ENCODE measurements around the gene CTSC. TPM values are rescaled to one million over a fixed set of nuclear protein-coding genes. Genes with fewer than 3 reads are reported as not detected.

Gene CTSC
- total and polyA plus RNA-seq, 10 donors, result 67.1 to 566 (median 253) TPM

- Histone ChIP-seq H3K36me3 (no peaks in the 10 kb centered on the region), H3K27me3 (replicated peaks in 1 of 7) (no peaks in the 10 kb centered on the region), H3K27ac (peak overlapping the region in 1 of 8 donors; percentile 23), H3K4me3 (no peak overlapping the region), H3K9me3 (no peaks in the 10 kb centered on the region), H3K4me1 (peaks cover 0 to 59% (median 20%) of the 10 kb centered on the region in 6 donors)
- TF ChIP-seq POLR2AphosphoS5 (IDR thresholded peaks at IDR 0.05) (no peak), CTCF (IDR thresholded peaks at IDR 0.05 in 8 of 11, conservative IDR thresholded peaks at IDR 0.05 in 3 of 11) (no peak)
- WGBS, 5 donors, result 73 to 95% (median 91%) methylated on average over 2 to 4 of the region's 4 CpGs
- intact Hi-C loops (cut with DNase I; ENCODE audit: low total_unique reads), result no loop called here
- DNase-seq, result no peak
Observed at GRCh38 chr11:88341522-88342251, 4.2 kb upstream of the CTSC start.

- TF ChIP-seq POLR2AphosphoS5 (IDR thresholded peaks at IDR 0.05), result no peak
- no peak for TF ChIP-seq CTCF (IDR thresholded peaks at IDR 0.05 in 8 of 11, conservative IDR thresholded peaks at IDR 0.05 in 3 of 11)
- TF ChIP-seq POLR2A (IDR thresholded peaks at IDR 0.05), result no peak
- no peak for DNase-seq
- H3K36me3 ChIP-seq, result no peaks in the 10 kb centered on the region
- no peaks in the 10 kb centered on the region for H3K9me3 ChIP-seq
- no peak overlapping the region for H3K4me3 ChIP-seq
- H3K4me1 ChIP-seq, result peaks cover 0 to 67% (median 23%) of the 10 kb centered on the region in 6 donors
- no peaks in the 10 kb centered on the region for H3K27me3 ChIP-seq (replicated peaks in 1 of 7)
- WGBS, 5 donors, result 53 to 86% (median 73%) methylated on average over 3 of the region's 3 CpGs
- intact Hi-C loops (cut with DNase I; ENCODE audit: low total_unique reads), result no loop called here
- H3K27ac ChIP-seq, result peak overlapping the region in 1 of 8 donors; percentile 2
Observed at GRCh38 chr11:88340366-88340935, 2.9 kb upstream of the CTSC start.

- Histone ChIP-seq H3K4me1 (peaks cover 6 to 75% (median 35%) of the 10 kb centered on the region in 6 donors), H3K36me3 (peaks cover 0 to 18% (median 0%) of the 10 kb centered on the region in 6 donors), H3K4me3 (peak overlapping the region; percentile 65 to 93 (median 76)), H3K9me3 (no peaks in the 10 kb centered on the region), H3K27me3 (replicated peaks in 1 of 7) (no peaks in the 10 kb centered on the region), H3K27ac (peak overlapping the region; percentile 67 to 95 (median 92))
- intact Hi-C loops (cut with DNase I; ENCODE audit: low total_unique reads), result no loop called here
- DNase-seq, result peak; percentile 82
- 0 to 3% (median 2%) methylated on average over 15 of the region's 15 CpGs for WGBS, 5 donors
- TF ChIP-seq POLR2AphosphoS5 (IDR thresholded peaks at IDR 0.05) (peak in 1 of 3 donors; percentile 68), POLR2A (IDR thresholded peaks at IDR 0.05) (no peak)
Observed at GRCh38 chr11:88337987-88338668, 592 bp upstream of the CTSC start.

GRCh38 chr11:88335284-88335683, 2.3 kb downstream of the CTSC start:
- Histone ChIP-seq H3K4me3 (peak overlapping the region in 7 of 8 donors; percentile 13 to 93 (median 65)), H3K27ac (peak overlapping the region in 6 of 8 donors; percentile 40 to 95 (median 93)), H3K9me3 (no peaks in the 10 kb centered on the region), H3K4me1 (peaks cover 6 to 94% (median 45%) of the 10 kb centered on the region in 6 donors), H3K36me3 (peaks cover 0 to 46% (median 20%) of the 10 kb centered on the region in 6 donors), H3K27me3 (replicated peaks in 1 of 7) (no peaks in the 10 kb centered on the region)
- 37 to 77% (median 56%) methylated on average over 4 of the region's 4 CpGs for WGBS, 5 donors
- intact Hi-C loops (cut with DNase I; ENCODE audit: low total_unique reads), result no loop called here
- DNase-seq, result no peak
- TF ChIP-seq POLR2AphosphoS5 (IDR thresholded peaks at IDR 0.05) (no peak), POLR2A (IDR thresholded peaks at IDR 0.05) (no peak), CTCF (IDR thresholded peaks at IDR 0.05 in 8 of 11, conservative IDR thresholded peaks at IDR 0.05 in 3 of 11) (no peak)

Data from spleen (tissue), 11 donors.